ENCODE data around the gene PACSIN3.

- TF ChIP-seq, protein P1, sequence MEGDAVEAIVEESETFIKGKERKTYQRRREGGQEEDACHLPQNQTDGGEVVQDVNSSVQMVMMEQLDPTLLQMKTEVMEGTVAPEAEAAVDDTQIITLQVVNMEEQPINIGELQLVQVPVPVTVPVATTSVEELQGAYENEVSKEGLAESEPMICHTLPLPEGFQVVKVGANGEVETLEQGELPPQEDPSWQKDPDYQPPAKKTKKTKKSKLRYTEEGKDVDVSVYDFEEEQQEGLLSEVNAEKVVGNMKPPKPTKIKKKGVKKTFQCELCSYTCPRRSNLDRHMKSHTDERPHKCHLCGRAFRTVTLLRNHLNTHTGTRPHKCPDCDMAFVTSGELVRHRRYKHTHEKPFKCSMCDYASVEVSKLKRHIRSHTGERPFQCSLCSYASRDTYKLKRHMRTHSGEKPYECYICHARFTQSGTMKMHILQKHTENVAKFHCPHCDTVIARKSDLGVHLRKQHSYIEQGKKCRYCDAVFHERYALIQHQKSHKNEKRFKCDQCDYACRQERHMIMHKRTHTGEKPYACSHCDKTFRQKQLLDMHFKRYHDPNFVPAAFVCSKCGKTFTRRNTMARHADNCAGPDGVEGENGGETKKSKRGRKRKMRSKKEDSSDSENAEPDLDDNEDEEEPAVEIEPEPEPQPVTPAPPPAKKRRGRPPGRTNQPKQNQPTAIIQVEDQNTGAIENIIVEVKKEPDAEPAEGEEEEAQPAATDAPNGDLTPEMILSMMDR (IDR thresholded peaks at IDR 0.05; ENCODE audit: borderline replicate concordance, extremely low read depth, low read length, poor library complexity, severe bottlenecking), result peak; percentile 80
- TF ChIP-seq EZH2 (IDR thresholded peaks at IDR 0.05; ENCODE audit: borderline replicate concordance, low read depth, low read length, severe bottlenecking), result no peak
These were observed 6.6 kb downstream of the PACSIN3 start for GRCh38 chr11:47179655-47179991.

Data from DND-41 (cell line).